H1 (cell line): ENCODE results near the gene ARMC6. TPM values are rescaled to one million over a fixed set of nuclear protein-coding genes. Genes with fewer than 3 reads are reported as not detected.

ENCODE experiments used
- CTCF ChIA-PET: fragments of 300-600 bp; sonication (Branson Sonifier 250); formaldehyde crosslinking; loops from one replicate; lab custom pipeline; 2021; ENCODE audit not compliant: partially characterized antibody; lab: Charles Lee
- POLR2A ChIA-PET: fragments of 300-600 bp; sonication (Branson Sonifier 250); formaldehyde crosslinking; loops from one replicate; lab custom pipeline; 2021; ENCODE audit warnings: inconsistent platforms; ENCODE audit not compliant: partially characterized antibody; lab: Charles Lee
- DNase-seq, 2 experiments: peaks; one replicate each; pipeline versions ENCODE4 v3.0.0 to v3.0.0-alpha.2; 2010 to 2022; ENCODE audit warnings: low spot score in 2 of 2, low read depth in 1 of 2, mixed read lengths in 1 of 2
- FAIRE-seq: peaks from 2 replicates; lab custom pipeline; 2011; peaks lifted over from hg19 to GRCh38; lab: Jason Lieb, UNC
- H2AFZ ChIP-seq: 2 replicates; pipeline ENCODE4 v1.8.1; 2012; ENCODE audit warnings: low read length, inconsistent platforms
- H2AK5ac ChIP-seq: 2 replicates; pipeline ENCODE4 v1.6.1; 2013; ENCODE audit warnings: low read depth, low read length
- H2BK120ac ChIP-seq: replicated peaks from 2 replicates; pipeline ENCODE3; 2013; ENCODE audit warnings: low read depth, low read length, inconsistent platforms
- H2BK12ac ChIP-seq: 2 replicates; pipeline ENCODE4 v1.6.1; 2013; ENCODE audit warnings: low read depth, low read length
- H2BK15ac ChIP-seq: 2 replicates; pipeline ENCODE4 v1.6.1; 2013; ENCODE audit warnings: low read length
- H2BK20ac ChIP-seq: 2 replicates; pipeline ENCODE4 v1.6.1; 2013; ENCODE audit warnings: low read length
- H2BK5ac ChIP-seq: 2 replicates; pipeline ENCODE4 v1.6.1; 2013; ENCODE audit warnings: low read depth, low read length
- H3K14ac ChIP-seq: 2 replicates; pipeline ENCODE4 v1.6.1; 2013; ENCODE audit warnings: inconsistent platforms; ENCODE audit not compliant: insufficient read length
- H3K18ac ChIP-seq: 2 replicates; pipeline ENCODE4 v1.6.1; 2013; ENCODE audit warnings: low read length; ENCODE audit errors: extremely low read depth
- H3K23ac ChIP-seq: 2 replicates; pipeline ENCODE4 v1.6.1; 2013; ENCODE audit warnings: inconsistent platforms; ENCODE audit not compliant: insufficient read length
- H3K23me2 ChIP-seq: 2 replicates; pipeline ENCODE4 v1.6.1; 2013; ENCODE audit warnings: low read depth, low read length
- H3K27ac ChIP-seq: 2 replicates; pipeline ENCODE4 v1.6.1; 2011; ENCODE audit warnings: low read depth, low read length, inconsistent platforms
- H3K27me3 ChIP-seq, 4 experiments: replicated peaks in 1 of 4; 1 replicate in 1 of 4; 2 replicates in 3 of 4; pipeline versions ENCODE4 v1.6.1 to v1.8.1; 2011 to 2013; ENCODE audit warnings: low read length in 3 of 4, mild to moderate bottlenecking in 3 of 4, inconsistent platforms in 2 of 4, mixed read lengths in 2 of 4, moderate library complexity in 1 of 4; ENCODE audit not compliant: control insufficient read depth in 3 of 4, insufficient read depth in 3 of 4; ENCODE audit errors: extremely low read depth in 1 of 4
- H3K36me3 ChIP-seq, 4 experiments: 2 replicates each; pipeline versions ENCODE4 v1.6.1 to v1.8.1; 2011 to 2013; ENCODE audit warnings: mild to moderate bottlenecking in 4 of 4, low read length in 3 of 4, moderate library complexity in 2 of 4, control low read depth in 1 of 4, inconsistent platforms in 1 of 4; ENCODE audit not compliant: insufficient read depth in 4 of 4, control insufficient read depth in 2 of 4
- H3K4ac ChIP-seq: replicated peaks from 2 replicates; pipeline ENCODE3; 2013; ENCODE audit warnings: low read length, low read depth, mixed read lengths, inconsistent platforms; ENCODE audit not compliant: insufficient read length
- H3K4me1 ChIP-seq, 4 experiments: replicated peaks in 1 of 4; 1 replicate in 1 of 4; 2 replicates in 3 of 4; pipeline versions ENCODE4 v1.6.1 to v1.8.1; 2011 to 2013; ENCODE audit warnings: low read length in 3 of 4, inconsistent platforms in 2 of 4, mixed read lengths in 1 of 4; ENCODE audit not compliant: insufficient read depth in 4 of 4, control insufficient read depth in 3 of 4
- H3K4me2 ChIP-seq, 2 experiments: 2 replicates each; pipeline versions ENCODE4 v1.6.1 to v1.8.1; 2011 to 2013; ENCODE audit warnings: low read depth in 2 of 2, low read length in 2 of 2, control low read depth in 1 of 2, inconsistent platforms in 1 of 2, mild to moderate bottlenecking in 1 of 2; ENCODE audit not compliant: insufficient read depth in 1 of 2
- H3K4me3 ChIP-seq, 4 experiments: fragments of 200-600, 300-600 bp in 1 of 4; sonication (generic), shearing (Covaris generic), sonication (Bioruptor Twin) in 1 of 4; 2 replicates each; pipeline versions ENCODE4 v1.5.1 to v1.8.1; 2011 to 2016; ENCODE audit warnings: low read length in 4 of 4, low read depth in 3 of 4, control low read depth in 2 of 4, inconsistent platforms in 2 of 4, mild to moderate bottlenecking in 2 of 4, mixed read lengths in 1 of 4, moderate library complexity in 1 of 4; ENCODE audit not compliant: insufficient read depth in 2 of 4; ENCODE audit errors: extremely low read depth in 1 of 4
- H3K56ac ChIP-seq: replicated peaks from 2 replicates; pipeline ENCODE3; 2013; ENCODE audit warnings: low read depth, mild to moderate bottlenecking, mixed read lengths, low read length, inconsistent platforms; ENCODE audit not compliant: insufficient read length
- H3K79me1 ChIP-seq: 2 replicates; pipeline ENCODE4 v1.6.1; 2013; ENCODE audit warnings: low read depth, low read length, control low read depth
- H3K79me2 ChIP-seq, 2 experiments: 2 replicates each; pipeline versions ENCODE4 v1.6.1 to v1.8.1; 2012 to 2013; ENCODE audit warnings: low read length in 2 of 2, mild to moderate bottlenecking in 2 of 2, inconsistent platforms in 1 of 2; ENCODE audit not compliant: insufficient read depth in 2 of 2, control insufficient read depth in 1 of 2
- H3K9ac ChIP-seq, 4 experiments: replicated peaks in 1 of 4; 1 replicate in 1 of 4; 2 replicates in 3 of 4; pipeline versions ENCODE4 v1.6.1 to v1.8.1; 2011 to 2013; ENCODE audit warnings: low read depth in 3 of 4, low read length in 3 of 4, control low read depth in 2 of 4, mild to moderate bottlenecking in 2 of 4, moderate library complexity in 2 of 4, inconsistent platforms in 1 of 4; ENCODE audit errors: extremely low read depth in 1 of 4
- H3K9me3 ChIP-seq, 2 experiments: 2 replicates each; pipeline versions ENCODE4 v1.6.1 to v1.8.1; 2012 to 2013; ENCODE audit warnings: mild to moderate bottlenecking in 2 of 2, moderate library complexity in 2 of 2, control low read depth in 1 of 2, inconsistent platforms in 1 of 2, low read depth in 1 of 2, low read length in 1 of 2, mixed read lengths in 1 of 2; ENCODE audit not compliant: insufficient read depth in 2 of 2
- H4K20me1 ChIP-seq, 2 experiments: replicated peaks in 1 of 2; 2 replicates each; pipeline versions ENCODE3 to v1.8.1; 2011 to 2013; ENCODE audit warnings: inconsistent platforms in 2 of 2, low read length in 2 of 2, mild to moderate bottlenecking in 1 of 2; ENCODE audit not compliant: insufficient read depth in 2 of 2, control insufficient read depth in 1 of 2
- H4K5ac ChIP-seq: 2 replicates; pipeline ENCODE4 v1.6.1; 2013; ENCODE audit warnings: low read length, low read depth, mixed read lengths, inconsistent platforms; ENCODE audit not compliant: insufficient read length
- H4K8ac ChIP-seq: 2 replicates; pipeline ENCODE4 v1.8.0; 2013; ENCODE audit warnings: mild to moderate bottlenecking, moderate library complexity, low read length, inconsistent platforms; ENCODE audit not compliant: insufficient read depth; ENCODE audit errors: extremely low read depth
- H4K91ac ChIP-seq: replicated peaks from 2 replicates; pipeline ENCODE3; 2013; ENCODE audit warnings: low read length, mixed read lengths, inconsistent platforms; ENCODE audit not compliant: insufficient read length
- BACH1 ChIP-seq: IDR thresholded peaks from 2 replicates; pipeline ENCODE4 v1.6.1; 2012; ENCODE audit warnings: low read length, improper control_type of control experiment
- CHD2 ChIP-seq: IDR thresholded peaks from 2 replicates; pipeline ENCODE4 v1.6.1; 2012; ENCODE audit warnings: low read length, improper control_type of control experiment
- EP300 ChIP-seq, 2 experiments: IDR thresholded peaks; 1 replicate in 1 of 2; 2 replicates in 1 of 2; pipeline ENCODE4 v1.6.1; 2011 to 2012; ENCODE audit warnings: low read depth in 2 of 2, low read length in 2 of 2, mild to moderate bottlenecking in 2 of 2, borderline replicate concordance in 1 of 2, inconsistent platforms in 1 of 2, moderate library complexity in 1 of 2
- GTF2F1 ChIP-seq: IDR thresholded peaks from 2 replicates; pipeline ENCODE4 v1.6.1; 2012; ENCODE audit warnings: low read depth, low read length, improper control_type of control experiment, borderline replicate concordance
- HDAC2 ChIP-seq, 2 experiments: fragments of 300-600 bp in 1 of 2; sonication (generic) in 1 of 2; IDR thresholded peaks; 2 replicates each; pipeline ENCODE4 v1.6.1; 2011 to 2012; ENCODE audit warnings: low read depth in 2 of 2, low read length in 2 of 2, mild to moderate bottlenecking in 2 of 2, moderate library complexity in 2 of 2, borderline replicate concordance in 1 of 2, inconsistent platforms in 1 of 2
- JUND ChIP-seq: IDR thresholded peaks from 2 replicates; pipeline ENCODE4 v1.6.1; 2011; ENCODE audit warnings: mild to moderate bottlenecking, improper control_type of control experiment, low read length
- NANOG ChIP-seq: IDR thresholded peaks from 2 replicates; pipeline ENCODE4 v1.6.1; 2011; ENCODE audit warnings: low read length, low read depth, mild to moderate bottlenecking, inconsistent platforms; ENCODE audit not compliant: insufficient read depth, poor library complexity, severe bottlenecking
- SIN3A ChIP-seq, 2 experiments: IDR thresholded peaks in 1 of 2; conservative IDR thresholded peaks in 1 of 2; 2 replicates each; pipeline ENCODE4 v1.6.1; 2011 to 2012; ENCODE audit warnings: low read length in 2 of 2, improper control_type of control experiment in 1 of 2, low read depth in 1 of 2, mild to moderate bottlenecking in 1 of 2
- SP4 ChIP-seq: IDR thresholded peaks from 2 replicates; pipeline ENCODE4 v1.6.1; 2012; ENCODE audit warnings: low read length, inconsistent platforms
- WGBS, 2 experiments: shearing (Covaris generic) in 1 of 2; methylation state at CpG; one replicate each; pipeline versions ENCODE4 v1.1.6 to v1.1.7; 2013 to 2015; ENCODE audit warnings: low lambda C conversion rate in 2 of 2, mixed read lengths in 2 of 2, inconsistent platforms in 1 of 2, low coverage in 1 of 2, missing lambda C conversion rate in 1 of 2; ENCODE audit not compliant: insufficient replicate concordance in 2 of 2, insufficient coverage in 1 of 2, insufficient read length in 1 of 2; ENCODE audit errors: extremely low coverage in 1 of 2, missing lambda C conversion rate in 1 of 2; 5-methylcytosine and 5-hydroxymethylcytosine counted together
- polyA plus RNA-seq, 7 experiments: library from polyadenylated mRNA; depleted of rRNA in 3 of 7; stranded (reverse) in 5 of 7; unstranded in 2 of 7; fragments of >200 nt in 5 of 7; fragments of 200-250 nt in 2 of 7; gene quantifications; 1 replicate in 5 of 7; 2 replicates in 1 of 7; 4 replicates in 1 of 7; pipeline versions ENCODE4 v1.2.1 to v1.2.3, GENCODE V29; 2011 to 2013; ENCODE audit warnings: missing spikeins in 2 of 7, mixed read lengths in 2 of 7
- total RNA-seq: library from RNA; stranded (reverse); fragmentation: NEBNext Ultra II Directional; extraction: Animal tissue kit (Norgen Biotek cat#: 25700); gene quantifications from 2 replicates; pipeline ENCODE4 v1.2.1, GENCODE V29; 2021

ARMC6 gene
- total and polyA plus RNA-seq, 2 of the 8 experiments (the other 6 are each of a cell fraction or from before 2014, with no cell fraction given): 67.1 to 68.3 TPM

DNA sequence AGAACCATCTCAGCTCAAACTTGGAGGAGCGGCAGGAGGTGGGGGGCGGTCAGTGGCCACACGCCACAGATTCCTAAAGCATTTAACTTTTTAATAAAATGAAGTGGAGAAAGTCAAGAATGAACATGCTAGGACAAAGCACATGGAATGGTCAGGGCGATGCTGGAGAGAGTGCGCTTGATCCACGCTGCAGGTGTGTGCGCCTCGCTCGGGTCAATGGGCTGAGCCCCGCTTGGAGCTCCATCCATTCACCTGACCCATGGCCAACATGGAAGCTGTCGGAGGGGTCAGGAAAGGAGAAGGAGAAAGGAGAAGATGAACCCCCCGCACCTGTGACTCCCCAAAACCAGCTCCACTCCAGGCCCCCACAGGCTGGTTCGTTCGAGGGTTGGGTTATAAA, 41.9 kb upstream of the ARMC6 start:
- Histone ChIP-seq H2AK5ac (no peak overlapping the region), H3K4me3 (no peak overlapping the region), H3K56ac (no peak overlapping the region), H3K36me3 (peaks cover 10 to 34% (median 21%) of the 10 kb centered on the region in 4 experiments), H2BK15ac (no peak overlapping the region), H3K18ac (no peak overlapping the region), H4K91ac (no peak overlapping the region), H3K4me2 (no peak overlapping the region), H3K9me3 (no peaks in the 10 kb centered on the region), H3K27ac (no peak overlapping the region), H3K79me1 (0 out of 2 replicates have a peak, but pooled peaks cover 3% of the 10 kb centered on the region), H3K27me3 (no peaks in the 10 kb centered on the region), H3K14ac (no peak overlapping the region), H3K23ac (no peak overlapping the region), H2AFZ (no peak overlapping the region), H2BK5ac (no peak overlapping the region), H2BK12ac (no peak overlapping the region), H4K5ac (no peak overlapping the region), H3K4ac (no peak overlapping the region), H3K23me2 (0 out of 2 replicates have a peak, but pooled peaks cover 1% of the 10 kb centered on the region), H2BK20ac (no peak overlapping the region), H4K20me1 (peaks cover 5 to 13% of the 10 kb centered on the region in 2 experiments), H2BK120ac (no peak overlapping the region), H3K79me2 (no peaks in the 10 kb centered on the region), H4K8ac (no peak overlapping the region), H3K9ac (no peak overlapping the region), H3K4me1 (peaks cover 0 to 8% (median 3%) of the 10 kb centered on the region in 4 experiments; a peak in 6 of 7 replicates)
- POLR2A ChIA-PET: interaction anchor here (1.0 to 2.3 kb wide), 2 partner anchors 26 to 93 kb away, joined by 3 to 7 read pairs; no protein-coding TSS in a partner anchor
- no peak for DNase-seq
- no peak for FAIRE-seq
- CTCF ChIA-PET: interaction anchor here (1.5 to 2.4 kb wide), 2 partner anchors 10 to 97 kb away, joined by 6 to 7 read pairs; no protein-coding TSS in a partner anchor
- 95% methylated on average over 14 of the region's 14 CpGs; no CpG with 5 or more reads in 1 of the 2 experiments for WGBS, 2 experiments
- TF ChIP-seq CHD2 (no peak), NANOG (no peak), BACH1 (no peak), EP300 (IDR thresholded peaks at IDR 0.05; ENCODE audit: borderline replicate concordance in 1 of 2, low read depth in 2 of 2, low read length in 2 of 2) (no peak), GTF2F1 (no peak), JUND (no peak), HDAC2 (IDR thresholded peaks at IDR 0.05; ENCODE audit: borderline replicate concordance in 1 of 2, low read depth in 2 of 2, low read length in 2 of 2) (no peak), SIN3A (conservative IDR thresholded peaks at IDR 0.05 in 1 of 2, IDR thresholded peaks at IDR 0.05 in 1 of 2; ENCODE audit: low read depth in 1 of 2, low read length in 2 of 2) (no peak), SP4 (no peak)
